Stimulated activated CD8-positive, alpha-beta memory T cell treated with anti-CD3 and anti-CD28 coated beads, Interleukin-15, amount 100 ng/mL, for 48 hours (primary cell): ENCODE results near the gene DUSP7.

Source experiments
- DNase-seq, 2 donors: peaks; one replicate each; pipeline ENCODE4 v3.0.0-alpha.2; 2020; ENCODE audit warnings: low read depth in 2 of 2

The DUSP7 gene

GRCh38 chr3:52010431-52010830 is 45.9 kb downstream of the DUSP7 start:
- DNase-seq = no peak

GRCh38 chr3:52007291-52007690 is 49.1 kb downstream of the DUSP7 start:
- DNase-seq = no peak

GRCh38 chr3:52006820-52007133 is 49.6 kb downstream of the DUSP7 start:
- DNase-seq = no peak

GRCh38 chr3:52006017-52006819 is 50.2 kb downstream of the DUSP7 start:
- no peak for DNase-seq

- DNase-seq = no peak
Measured at GRCh38 chr3:52005571-52005986, 50.8 kb downstream of the DUSP7 start.

- DNase-seq = no peak
Measured at GRCh38 chr3:52004906-52005395, 51.4 kb downstream of the DUSP7 start.

- no peak for DNase-seq
Measured at GRCh38 chr3:52004163-52004787, 52.1 kb downstream of the DUSP7 start.

- no peak for DNase-seq
Measured at GRCh38 chr3:52002748-52003147, 53.6 kb downstream of the DUSP7 start.

- peak; percentile 69 to 72 for DNase-seq
Measured at GRCh38 chr3:52001443-52001974, 54.9 kb downstream of the DUSP7 start.

- DNase-seq = no peak
Measured at GRCh38 chr3:51999846-52000245, 56.5 kb downstream of the DUSP7 start.
